ENCODE results near the gene LRRTM2. TPM values are rescaled to one million over a fixed set of nuclear protein-coding genes. Genes with fewer than 3 reads are reported as not detected.

LRRTM2 gene
- total RNA-seq, 2 experiments from 2014 or later, result 0.26 TPM; not detected in 1

GRCh38 chr5:138903130-138903775 is 28.1 kb upstream of the LRRTM2 start:
- Mint-ChIP-seq H3K27ac (no peak overlapping the region), H3K27me3 (ENCODE audit: low read depth) (peaks cover 9% of the 10 kb centered on the region), H3K4me3 (no peak overlapping the region), H3K4me1 (ENCODE audit: low read depth) (peaks cover 14% of the 10 kb centered on the region), H3K36me3 (ENCODE audit: low read depth) (no peaks in the 10 kb centered on the region), H3K9me3 (ENCODE audit: insufficient read depth) (no peaks in the 10 kb centered on the region)
- ATAC-seq (no peak), DNase-seq (no peak)
- ChIA-PET POLR2A (no interaction called here), CTCF (no interaction called here)

GRCh38 chr5:138901716-138902115 is 26.6 kb upstream of the LRRTM2 start:
- no peak for DNase-seq
- no peak overlapping the region for H3K4me3 Mint-ChIP-seq
- no peaks in the 10 kb centered on the region for H3K36me3 Mint-ChIP-seq (ENCODE audit: low read depth)
- no peak for ATAC-seq
- H3K9me3 Mint-ChIP-seq (ENCODE audit: insufficient read depth), result no peaks in the 10 kb centered on the region
- ChIA-PET POLR2A (no interaction called here), CTCF (no interaction called here)
- peaks cover 14% of the 10 kb centered on the region for H3K4me1 Mint-ChIP-seq (ENCODE audit: low read depth)
- H3K27me3 Mint-ChIP-seq (ENCODE audit: low read depth), result peaks cover 9% of the 10 kb centered on the region
- H3K27ac Mint-ChIP-seq, result no peak overlapping the region

DNA sequence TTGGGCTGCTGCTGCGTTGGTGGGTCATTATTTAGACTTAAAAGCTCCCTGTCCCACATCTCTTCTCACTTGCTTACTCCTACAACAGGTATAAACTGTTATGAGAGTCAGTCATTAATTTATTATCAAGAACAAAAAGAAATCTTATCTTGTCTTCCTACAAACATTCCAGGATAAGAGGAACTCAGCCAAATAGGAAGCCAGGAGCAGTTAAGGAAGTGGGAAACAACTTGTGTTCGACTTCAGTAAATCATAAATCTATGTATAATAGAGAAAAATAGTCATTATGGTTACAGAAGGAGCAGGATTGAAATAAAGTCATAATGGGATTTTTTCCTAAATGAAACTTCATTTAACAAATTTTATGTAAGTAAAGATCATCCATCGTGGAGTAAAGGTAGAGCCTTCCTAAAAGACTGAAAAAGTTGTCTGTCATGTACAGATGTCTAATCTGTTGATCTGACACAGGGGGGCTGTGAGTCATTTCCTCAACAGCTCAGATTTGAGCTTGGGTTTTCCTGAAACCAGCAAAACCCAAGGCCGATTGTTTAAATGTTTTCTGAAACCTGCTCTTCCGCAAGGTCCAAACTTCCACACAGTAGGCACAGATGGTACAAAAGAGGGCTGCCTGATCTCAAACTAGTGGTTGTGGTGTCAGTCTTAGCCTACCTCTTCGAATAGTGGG is 25.3 kb upstream of the LRRTM2 start:
- H3K27ac Mint-ChIP-seq, result no peak overlapping the region
- ChIA-PET CTCF (no interaction called here), POLR2A (no interaction called here)
- H3K4me3 Mint-ChIP-seq, result no peak overlapping the region
- no peak for DNase-seq
- no peak for ATAC-seq
- H3K9me3 Mint-ChIP-seq (ENCODE audit: insufficient read depth), result no peaks in the 10 kb centered on the region
- no peaks in the 10 kb centered on the region for H3K36me3 Mint-ChIP-seq (ENCODE audit: low read depth)
- H3K4me1 Mint-ChIP-seq (ENCODE audit: low read depth), result peaks cover 14% of the 10 kb centered on the region
- H3K27me3 Mint-ChIP-seq (ENCODE audit: low read depth), result peaks cover 9% of the 10 kb centered on the region

GRCh38 chr5:138898742-138899141 is 23.6 kb upstream of the LRRTM2 start:
- ChIA-PET CTCF (no interaction called here), POLR2A (no interaction called here)

GRCh38 chr5:138898299-138898698 is 23.2 kb upstream of the LRRTM2 start:
- POLR2A ChIA-PET, result no interaction called here
- peaks cover 13% of the 10 kb centered on the region for H3K27me3 Mint-ChIP-seq (ENCODE audit: low read depth)
- no peak overlapping the region for H3K27ac Mint-ChIP-seq
- H3K4me3 Mint-ChIP-seq, result no peak overlapping the region
- H3K36me3 Mint-ChIP-seq (ENCODE audit: low read depth), result no peaks in the 10 kb centered on the region
- CTCF ChIA-PET, result no interaction called here
- peaks cover 14% of the 10 kb centered on the region for H3K4me1 Mint-ChIP-seq (ENCODE audit: low read depth)
- H3K9me3 Mint-ChIP-seq (ENCODE audit: insufficient read depth), result no peaks in the 10 kb centered on the region
- ATAC-seq (no peak), DNase-seq (no peak)

More at GRCh38 chr5:138898742-138899141, 23.6 kb upstream of the LRRTM2 start:
- Mint-ChIP-seq H3K4me1 (ENCODE audit: low read depth) (peaks cover 14% of the 10 kb centered on the region), H3K27ac (no peak overlapping the region), H3K4me3 (no peak overlapping the region), H3K36me3 (ENCODE audit: low read depth) (no peaks in the 10 kb centered on the region), H3K9me3 (ENCODE audit: insufficient read depth) (no peaks in the 10 kb centered on the region), H3K27me3 (ENCODE audit: low read depth) (peaks cover 13% of the 10 kb centered on the region)
- DNase-seq, result no peak
- no peak for ATAC-seq

GRCh38 chr5:138895918-138896317 is 20.8 kb upstream of the LRRTM2 start:
- Mint-ChIP-seq H3K36me3 (ENCODE audit: low read depth) (no peaks in the 10 kb centered on the region), H3K4me3 (no peak overlapping the region), H3K9me3 (ENCODE audit: insufficient read depth) (peaks cover 1% of the 10 kb centered on the region), H3K27me3 (ENCODE audit: low read depth) (peaks cover 11% of the 10 kb centered on the region), H3K4me1 (ENCODE audit: low read depth) (peaks cover 12% of the 10 kb centered on the region), H3K27ac (no peak overlapping the region)
- ATAC-seq (no peak), DNase-seq (no peak)
- CTCF ChIA-PET, result no interaction called here
- POLR2A ChIA-PET, result no interaction called here

DNA sequence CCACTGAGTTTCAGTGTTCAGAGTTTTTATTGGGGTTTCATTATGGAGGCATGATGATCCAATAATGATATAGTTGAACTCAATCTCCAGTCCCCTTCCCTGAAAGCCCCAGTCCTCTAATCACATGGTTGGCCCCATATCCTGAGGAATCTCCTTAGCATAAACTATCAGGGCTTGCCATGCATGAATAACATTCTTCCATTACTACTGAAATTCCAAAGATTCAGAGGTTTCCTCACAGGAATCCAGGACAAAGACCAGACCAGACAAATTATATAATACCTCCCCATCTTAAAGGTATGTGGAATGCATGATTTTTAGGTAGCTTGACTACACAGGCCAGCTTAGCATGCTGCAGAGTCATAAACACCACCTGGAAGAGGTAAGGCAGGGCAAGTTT is 15.5 kb upstream of the LRRTM2 start:
- ATAC-seq (no peak), DNase-seq (no peak)
- no peak overlapping the region for H3K4me3 Mint-ChIP-seq
- CTCF ChIA-PET, result no interaction called here
- H3K9me3 Mint-ChIP-seq (ENCODE audit: insufficient read depth), result peaks cover 12% of the 10 kb centered on the region
- no peaks in the 10 kb centered on the region for H3K4me1 Mint-ChIP-seq (ENCODE audit: low read depth)
- POLR2A ChIA-PET, result no interaction called here
- H3K36me3 Mint-ChIP-seq (ENCODE audit: low read depth), result peaks cover 8% of the 10 kb centered on the region
- peaks cover 4% of the 10 kb centered on the region for H3K27me3 Mint-ChIP-seq (ENCODE audit: low read depth)
- no peak overlapping the region for H3K27ac Mint-ChIP-seq

GRCh38 chr5:138889994-138890393 is 14.9 kb upstream of the LRRTM2 start:
- Mint-ChIP-seq H3K9me3 (ENCODE audit: insufficient read depth) (peaks cover 12% of the 10 kb centered on the region), H3K4me3 (no peak overlapping the region), H3K4me1 (ENCODE audit: low read depth) (no peaks in the 10 kb centered on the region), H3K27me3 (ENCODE audit: low read depth) (peaks cover 4% of the 10 kb centered on the region), H3K36me3 (ENCODE audit: low read depth) (peaks cover 8% of the 10 kb centered on the region), H3K27ac (no peak overlapping the region)
- ChIA-PET POLR2A (no interaction called here), CTCF (no interaction called here)
- DNase-seq, result no peak
- ATAC-seq, result no peak

DNA sequence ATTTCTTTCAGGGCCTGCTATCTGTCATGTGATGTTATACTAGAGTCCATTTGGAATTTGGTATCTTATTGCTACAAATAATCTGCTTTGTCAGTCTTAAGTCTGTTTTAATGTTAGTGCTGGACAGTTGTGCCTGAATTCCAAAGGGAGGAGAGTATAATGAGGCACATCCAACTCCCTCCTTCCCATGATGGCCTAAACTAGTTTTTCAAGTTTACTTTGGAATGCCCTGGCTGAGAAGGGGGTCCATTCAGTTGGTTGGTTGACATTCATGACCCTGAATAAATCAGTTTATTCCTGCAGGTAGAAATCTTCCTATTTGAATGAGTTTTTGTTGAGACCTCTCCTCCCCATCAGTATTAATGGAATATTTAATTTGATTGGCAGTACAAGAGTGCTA is 9.4 kb upstream of the LRRTM2 start:
- H3K27me3 Mint-ChIP-seq (ENCODE audit: low read depth), result peaks cover 23% of the 10 kb centered on the region
- DNase-seq (no peak), ATAC-seq (no peak)
- no peaks in the 10 kb centered on the region for H3K36me3 Mint-ChIP-seq (ENCODE audit: low read depth)
- H3K4me1 Mint-ChIP-seq (ENCODE audit: low read depth), result no peaks in the 10 kb centered on the region
- CTCF ChIA-PET, result no interaction called here
- POLR2A ChIA-PET, result no interaction called here
- no peak overlapping the region for H3K4me3 Mint-ChIP-seq
- no peak overlapping the region for H3K27ac Mint-ChIP-seq
- H3K9me3 Mint-ChIP-seq (ENCODE audit: insufficient read depth), result no peaks in the 10 kb centered on the region

DNA sequence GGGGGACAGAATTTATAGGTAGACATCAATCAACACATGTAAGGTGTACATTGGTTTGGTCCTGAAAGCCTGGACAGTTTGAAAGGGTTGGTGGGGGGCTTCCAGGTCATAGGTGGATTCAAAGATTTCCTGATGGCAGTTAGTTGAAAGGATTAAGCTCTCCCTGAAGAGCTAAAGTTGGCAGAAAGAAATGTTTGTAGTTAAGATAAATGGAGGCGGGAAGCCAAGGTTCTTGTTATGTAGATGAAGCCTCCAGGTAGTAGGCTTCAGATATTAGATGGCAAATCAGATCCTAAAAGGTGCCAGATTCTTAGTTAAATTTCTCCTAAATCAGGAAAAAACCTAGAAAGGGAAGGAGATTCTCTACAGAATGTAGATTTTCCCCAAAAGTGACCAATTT is 9.0 kb upstream of the LRRTM2 start:
- Mint-ChIP-seq H3K27me3 (ENCODE audit: low read depth) (peaks cover 23% of the 10 kb centered on the region), H3K4me3 (no peak overlapping the region), H3K27ac (no peak overlapping the region), H3K4me1 (ENCODE audit: low read depth) (no peaks in the 10 kb centered on the region), H3K36me3 (ENCODE audit: low read depth) (no peaks in the 10 kb centered on the region), H3K9me3 (ENCODE audit: insufficient read depth) (no peaks in the 10 kb centered on the region)
- ATAC-seq, result no peak
- DNase-seq, result no peak
- POLR2A ChIA-PET, result no interaction called here
- CTCF ChIA-PET, result no interaction called here

DNA sequence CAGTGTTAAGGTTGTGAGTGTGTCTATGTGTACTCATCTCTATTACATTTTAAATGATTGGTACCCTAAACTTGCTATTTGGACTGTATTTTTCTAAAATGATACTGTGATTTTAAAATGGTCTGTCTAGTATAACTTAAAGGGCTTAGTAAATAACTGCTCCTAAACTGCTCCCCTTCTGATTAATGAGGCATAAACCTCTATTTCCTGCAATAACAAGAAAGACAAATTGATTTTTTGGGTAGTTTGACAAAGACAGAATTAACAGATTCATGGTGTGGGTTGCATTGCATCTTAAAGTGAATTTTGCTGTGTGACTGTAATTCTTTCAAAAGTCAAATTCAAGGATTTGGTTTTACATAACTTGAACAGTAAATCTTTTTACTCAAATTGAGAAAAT is 8.1 kb upstream of the LRRTM2 start:
- peaks cover 25% of the 10 kb centered on the region for H3K27me3 Mint-ChIP-seq (ENCODE audit: low read depth)
- DNase-seq (no peak), ATAC-seq (no peak)
- CTCF ChIA-PET, result no interaction called here
- H3K4me1 Mint-ChIP-seq (ENCODE audit: low read depth), result no peaks in the 10 kb centered on the region
- H3K4me3 Mint-ChIP-seq, result no peak overlapping the region
- no peaks in the 10 kb centered on the region for H3K9me3 Mint-ChIP-seq (ENCODE audit: insufficient read depth)
- no peak overlapping the region for H3K27ac Mint-ChIP-seq
- no peaks in the 10 kb centered on the region for H3K36me3 Mint-ChIP-seq (ENCODE audit: low read depth)
- POLR2A ChIA-PET, result no interaction called here

GRCh38 chr5:138878437-138879235 is 3.5 kb upstream of the LRRTM2 start:
- ChIA-PET POLR2A (no interaction called here), CTCF (interaction anchor here (1.0 to 1.2 kb wide), 3 partner anchors 12 to 525 kb away, joined by 3 to 4 read pairs (median 3); partner anchors contain the start of gene SPATA24)
- Mint-ChIP-seq H3K36me3 (ENCODE audit: low read depth) (no peaks in the 10 kb centered on the region), H3K4me1 (ENCODE audit: low read depth) (no peaks in the 10 kb centered on the region), H3K27me3 (ENCODE audit: low read depth) (peaks cover 23% of the 10 kb centered on the region), H3K9me3 (ENCODE audit: insufficient read depth) (no peaks in the 10 kb centered on the region), H3K27ac (no peak overlapping the region), H3K4me3 (no peak overlapping the region)
- DNase-seq, result no peak
- ATAC-seq, result no peak
